ENCODE data around the gene DEAF1.
"Not testable (repeated sequence)": the region's sequence is repeated elsewhere in the genome, so short reads cannot be mapped to it uniquely, and the experiment has no call there.

The DEAF1 gene

GRCh38 chr11:694563-695287 lies at the start of gene DEAF1:
DEAF1 (minus strand) TSS chr11:695222; CDS start chr11:695047, 175 bp downstream.
- DNase-seq, result peak; percentile 93

- DNase-seq, result no peak
These were observed 47.7 kb upstream of the DEAF1 start for GRCh38 chr11:742571-743201.

GRCh38 chr11:742156-742546 lies 47.1 kb upstream of the DEAF1 start:
- no peak for DNase-seq

GRCh38 chr11:737899-738298 lies 42.9 kb upstream of the DEAF1 start:
- DNase-seq, result not testable (repeated sequence)

GRCh38 chr11:737366-737765 lies 42.3 kb upstream of the DEAF1 start:
- DNase-seq, result no peak

GRCh38 chr11:734541-734940 lies 39.5 kb upstream of the DEAF1 start:
- not testable (repeated sequence) for DNase-seq

GRCh38 chr11:733072-733471 lies 38.0 kb upstream of the DEAF1 start:
- DNase-seq, result no peak

GRCh38 chr11:729492-730074 lies 34.6 kb upstream of the DEAF1 start:
- DNase-seq, result no peak

- DNase-seq, result no peak
These were observed 34.0 kb upstream of the DEAF1 start for GRCh38 chr11:728901-729491.

GRCh38 chr11:727859-728748 lies 33.1 kb upstream of the DEAF1 start:
- DNase-seq, result no peak

- DNase-seq, result no peak
These were observed 32.3 kb upstream of the DEAF1 start for GRCh38 chr11:727281-727701.

- no peak for DNase-seq
These were observed 31.5 kb upstream of the DEAF1 start for GRCh38 chr11:726278-727220.

GRCh38 chr11:725624-726202 lies 30.7 kb upstream of the DEAF1 start:
- no peak for DNase-seq

GRCh38 chr11:724778-725386 lies 29.9 kb upstream of the DEAF1 start:
- no peak for DNase-seq

- DNase-seq, result no peak
These were observed 29.2 kb upstream of the DEAF1 start for GRCh38 chr11:724049-724777.

- DNase-seq, result no peak
These were observed 28.3 kb upstream of the DEAF1 start for GRCh38 chr11:723120-723883.

- no peak for DNase-seq
These were observed 27.4 kb upstream of the DEAF1 start for GRCh38 chr11:722346-722811.

- no peak for DNase-seq
These were observed 26.8 kb upstream of the DEAF1 start for GRCh38 chr11:721741-722345.
